HT1080 (cell line): ENCODE results near the gene ACTN3. TPM values are rescaled to one million over a fixed set of nuclear protein-coding genes. Genes with fewer than 3 reads are reported as not detected.
"Not testable (repeated sequence)": the region's sequence is repeated elsewhere in the genome, so short reads cannot be mapped to it uniquely, and the experiment has no call there.

Source experiments
- DNase-seq: peaks from one replicate; pipeline ENCODE4 v3.0.0-alpha.2; 2015; ENCODE audit warnings: low read depth
- total RNA-seq: library from RNA; depleted of rRNA; stranded (reverse); fragments of >200 nt; shearing (Covaris generic); gene quantifications from 2 replicates; pipeline ENCODE4 v1.2.3, GENCODE V29; 2014; rRNA removed

Gene ACTN3
- total RNA-seq, 1 experiment from 2014 or later: not detected

GRCh38 chr11:66595245-66595904 lies 48.7 kb downstream of the ACTN3 start:
- DNase-seq: no peak

GRCh38 chr11:66598993-66599392 lies 52.3 kb downstream of the ACTN3 start:
- no peak for DNase-seq

- DNase-seq: no peak
Measured at GRCh38 chr11:66600219-66600618, 53.5 kb downstream of the ACTN3 start.

- no peak for DNase-seq
Measured at GRCh38 chr11:66600631-66601233, 54.0 kb downstream of the ACTN3 start.

- DNase-seq: no peak
Measured at GRCh38 chr11:66603072-66603471, 56.4 kb downstream of the ACTN3 start.

- no peak for DNase-seq
Measured at GRCh38 chr11:66604155-66604554, 57.5 kb downstream of the ACTN3 start.

GRCh38 chr11:66606608-66607007 lies 59.9 kb downstream of the ACTN3 start:
- not testable (repeated sequence) for DNase-seq

GRCh38 chr11:66607126-66607834 lies 60.6 kb downstream of the ACTN3 start:
- DNase-seq: peak; percentile 47

- no peak for DNase-seq
Measured at GRCh38 chr11:66609721-66610617, 63.3 kb downstream of the ACTN3 start.

GRCh38 chr11:66612458-66612857 lies 65.8 kb downstream of the ACTN3 start:
- DNase-seq: no peak

Other genes with a start within 250 kb of the ACTN3 start
- gene CD248, start 229.9 kb upstream of the ACTN3 start, total RNA-seq: not detected in 2 replicates
- gene RIN1, start 210.5 kb upstream of the ACTN3 start, total RNA-seq: 44.2 and 47.5 TPM in 2 replicates
- 69.9 and 78.7 TPM in 2 replicates for gene BRMS1, start 201.8 kb upstream of the ACTN3 start, total RNA-seq
- 27.0 and 34.4 TPM in 2 replicates for gene B4GAT1, start 199.3 kb upstream of the ACTN3 start, total RNA-seq
- gene SLC29A2, start 175.1 kb upstream of the ACTN3 start, total RNA-seq: 0.37 and 0.68 TPM in 2 replicates
- gene NPAS4, start 125.9 kb upstream of the ACTN3 start, total RNA-seq: not detected in 2 replicates
- 84.2 and 120 TPM in 2 replicates for gene MRPL11, start 108.1 kb upstream of the ACTN3 start, total RNA-seq
- 9.7 and 9.8 TPM in 2 replicates for gene PELI3, start 80.0 kb upstream of the ACTN3 start, total RNA-seq
- 65.2 and 83.9 TPM in 2 replicates for gene DPP3, start 66.5 kb upstream of the ACTN3 start, total RNA-seq
- 2.0 and 10.4 TPM in 2 replicates for gene BBS1, start 36.3 kb upstream of the ACTN3 start, total RNA-seq
- gene ZDHHC24, start 855 bp upstream of the ACTN3 start, total RNA-seq: 18.3 and 21.5 TPM in 2 replicates
- 7.2 and 8.2 TPM in 2 replicates for gene CTSF, start 21.7 kb downstream of the ACTN3 start, total RNA-seq
- gene CCDC87, start 46.2 kb downstream of the ACTN3 start, total RNA-seq: 0.03 TPM in 1 of 2 replicates, not detected in the other
- 12.6 and 13.2 TPM in 2 replicates for gene CCS, start 46.3 kb downstream of the ACTN3 start, total RNA-seq
- 59.0 and 75.5 TPM in 2 replicates for gene RBM14, start 69.7 kb downstream of the ACTN3 start, total RNA-seq
- 93.9 and 99.1 TPM in 2 replicates for gene RBM4, start 91.8 kb downstream of the ACTN3 start, total RNA-seq
- 13.9 and 16.0 TPM in 2 replicates for gene RBM4B, start 131.0 kb downstream of the ACTN3 start, total RNA-seq
- gene SPTBN2, start 182.3 kb downstream of the ACTN3 start, total RNA-seq: 79.1 and 122 TPM in 2 replicates